HG03280 (cell line): ENCODE data around the gene NTM.

Source experiments
- ATAC-seq: cut with Tn5 transposase; IDR thresholded peaks from one replicate; pipeline ENCODE4 v1.9.1; 2021; ENCODE audit warnings: mild to moderate bottlenecking, moderate library complexity; ENCODE audit not compliant: unreplicated experiment

The NTM gene

GRCh38 chr11:131695889-131696429 is 325.5 kb downstream of the NTM start:
- ATAC-seq: no peak

DNA sequence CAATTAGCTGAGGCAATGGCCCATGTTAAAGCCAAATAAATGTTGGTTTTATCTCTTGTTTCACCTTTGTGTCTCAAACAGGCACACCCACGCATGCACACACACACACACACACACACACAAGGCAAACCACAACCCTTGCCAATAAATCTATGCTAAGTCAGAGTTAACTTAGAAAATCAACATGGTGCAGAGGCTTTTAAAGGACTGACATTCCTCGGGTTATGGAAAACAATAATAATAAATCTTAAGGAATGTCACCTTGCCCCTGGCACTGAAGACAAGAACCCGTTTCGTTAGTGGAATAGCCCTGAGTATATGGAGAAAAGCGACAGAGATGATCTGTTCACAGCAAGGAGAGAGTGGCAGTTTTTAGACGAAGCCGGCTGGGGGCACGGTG is 326.3 kb downstream of the NTM start:
- no peak for ATAC-seq

GRCh38 chr11:131703311-131703710 is 332.9 kb downstream of the NTM start:
- ATAC-seq: no peak

DNA sequence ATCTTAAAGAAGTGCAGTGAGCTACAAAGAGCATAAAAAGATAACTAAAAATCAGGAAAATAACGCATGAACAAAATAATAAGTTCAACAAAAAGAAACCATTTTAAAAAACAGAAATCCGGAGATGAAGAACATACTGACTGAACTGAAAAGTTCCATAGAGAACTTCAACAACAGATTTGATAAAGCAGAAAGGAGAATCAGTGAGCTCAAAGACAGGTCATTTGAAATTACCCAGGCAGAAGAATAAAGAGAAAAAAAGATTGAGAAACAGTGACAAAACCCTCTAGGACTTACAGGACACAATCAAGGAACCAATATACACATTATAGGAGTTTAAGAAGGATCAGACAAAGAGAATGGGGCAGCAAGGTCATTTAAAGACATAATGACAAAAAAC is 334.3 kb downstream of the NTM start:
- ATAC-seq: no peak

- no peak for ATAC-seq
Measured at GRCh38 chr11:131710511-131710910, 340.1 kb downstream of the NTM start.

GRCh38 chr11:131712897-131713296 is 342.5 kb downstream of the NTM start:
- ATAC-seq: no peak

DNA sequence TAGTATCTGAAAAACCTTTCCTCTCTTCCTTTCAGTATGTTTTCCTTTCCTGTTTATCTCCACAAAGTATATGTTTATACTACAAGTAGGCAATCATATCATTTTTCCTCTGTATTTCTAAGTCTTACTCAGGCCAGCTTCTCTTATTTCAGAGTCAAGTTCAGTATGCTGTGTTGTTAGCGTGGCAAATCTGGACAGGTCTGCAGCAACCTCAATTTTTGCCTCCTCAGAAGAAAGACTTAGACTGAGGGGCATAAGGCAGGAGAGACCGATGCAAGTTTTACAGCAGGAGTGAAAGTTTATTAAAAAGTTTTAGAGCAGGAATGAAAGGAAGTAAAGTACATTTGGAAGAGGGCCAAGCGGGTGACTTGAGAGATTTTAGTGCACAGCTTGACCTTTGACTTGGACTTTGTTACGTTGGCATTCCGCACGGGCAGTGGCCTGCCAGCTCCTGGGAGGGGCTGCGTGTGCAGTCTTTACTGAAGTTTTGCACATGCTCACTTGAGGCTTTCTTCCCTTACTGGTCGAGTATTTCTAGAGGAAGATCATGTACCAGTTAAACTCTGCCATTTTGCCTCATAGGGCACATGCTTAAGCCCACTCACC is 343.2 kb downstream of the NTM start:
- ATAC-seq: no peak

DNA sequence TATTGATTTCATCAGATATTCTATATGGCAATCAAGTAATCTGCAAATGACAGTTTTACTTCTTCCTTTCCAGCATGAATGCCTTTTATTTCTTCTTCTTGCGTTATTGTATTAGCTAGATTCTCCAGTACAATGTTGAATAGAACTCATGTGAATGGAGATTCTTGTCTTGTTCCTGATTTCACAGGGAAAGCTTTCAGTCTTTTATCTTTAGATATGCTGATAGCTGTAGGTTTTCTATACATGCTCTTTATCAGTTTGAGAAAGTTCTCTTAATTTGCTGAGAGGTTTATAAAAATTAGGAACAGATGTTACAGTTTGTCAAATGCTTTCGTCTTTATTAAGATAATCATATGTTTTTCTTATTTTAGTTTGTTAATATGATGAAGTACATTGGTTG is 347.2 kb downstream of the NTM start:
- ATAC-seq: no peak

GRCh38 chr11:131723088-131723487 is 352.7 kb downstream of the NTM start:
- ATAC-seq: no peak

GRCh38 chr11:131724436-131724975 is 354.1 kb downstream of the NTM start:
- ATAC-seq: no peak

GRCh38 chr11:131734871-131735270 is 364.5 kb downstream of the NTM start:
- ATAC-seq: no peak

DNA sequence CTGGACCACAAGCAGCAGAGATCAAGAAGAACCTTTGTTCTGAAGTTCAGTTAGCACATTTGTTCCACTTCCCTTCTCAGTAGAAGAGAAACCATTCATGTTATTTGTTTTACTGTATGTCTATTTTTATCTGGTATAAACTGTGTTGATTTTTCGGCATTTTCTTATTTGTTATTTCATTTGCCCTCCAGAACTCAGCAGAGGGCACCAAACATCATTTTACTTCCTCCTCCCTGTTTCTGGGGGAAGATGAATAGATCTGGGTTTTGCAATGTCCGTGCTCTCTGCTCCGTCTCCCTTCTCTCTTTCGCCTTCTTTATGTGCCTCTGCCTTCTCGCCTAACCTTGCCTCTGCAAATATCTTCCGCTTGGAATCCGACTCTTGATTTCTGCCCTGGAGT is 366.9 kb downstream of the NTM start:
- ATAC-seq: no peak

GRCh38 chr11:131739243-131739882 is 368.9 kb downstream of the NTM start:
- no peak for ATAC-seq

DNA sequence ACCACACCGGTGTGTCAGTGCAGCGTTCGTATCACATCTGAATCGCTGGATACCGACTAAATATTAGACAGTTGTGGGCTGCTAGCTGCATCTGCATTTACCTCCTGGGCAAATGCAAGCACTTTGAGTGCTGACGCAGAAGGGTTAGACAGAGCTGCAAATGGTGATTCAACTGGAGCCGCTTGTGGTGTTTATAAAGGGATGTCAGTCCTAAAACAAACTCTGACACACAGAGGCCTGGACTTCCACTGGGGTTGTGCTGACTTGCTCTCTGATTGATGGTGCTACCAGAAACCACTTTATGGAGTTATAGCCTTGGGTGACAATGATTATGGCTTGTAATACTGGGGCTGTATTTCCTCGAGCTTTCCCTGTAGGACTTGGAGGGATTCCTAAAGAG is 374.4 kb downstream of the NTM start:
- ATAC-seq: no peak

GRCh38 chr11:131745405-131745804 is 375.0 kb downstream of the NTM start:
- ATAC-seq: no peak

- ATAC-seq: no peak
Measured at GRCh38 chr11:131746201-131746600, 375.8 kb downstream of the NTM start.

GRCh38 chr11:131748151-131749050 is 378.0 kb downstream of the NTM start:
- ATAC-seq: no peak

DNA sequence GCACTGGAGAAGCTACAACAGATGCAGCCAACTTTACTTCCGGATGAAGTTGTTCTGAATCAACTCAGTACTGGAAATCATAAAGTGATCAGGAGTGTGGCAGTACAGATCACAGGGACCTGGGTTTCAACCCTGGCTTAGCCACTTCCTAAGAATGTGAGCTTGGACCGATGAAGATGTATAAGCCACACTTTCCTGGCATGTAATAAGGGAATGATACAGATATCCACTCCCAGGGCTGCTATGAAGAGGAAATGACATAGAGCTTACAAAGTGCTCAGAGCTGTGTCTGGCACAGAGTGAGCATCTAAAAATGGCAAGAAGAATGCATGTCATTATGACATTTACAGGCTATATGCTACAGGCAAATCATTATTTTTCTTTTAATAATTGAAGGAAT is 378.7 kb downstream of the NTM start:
- no peak for ATAC-seq

DNA sequence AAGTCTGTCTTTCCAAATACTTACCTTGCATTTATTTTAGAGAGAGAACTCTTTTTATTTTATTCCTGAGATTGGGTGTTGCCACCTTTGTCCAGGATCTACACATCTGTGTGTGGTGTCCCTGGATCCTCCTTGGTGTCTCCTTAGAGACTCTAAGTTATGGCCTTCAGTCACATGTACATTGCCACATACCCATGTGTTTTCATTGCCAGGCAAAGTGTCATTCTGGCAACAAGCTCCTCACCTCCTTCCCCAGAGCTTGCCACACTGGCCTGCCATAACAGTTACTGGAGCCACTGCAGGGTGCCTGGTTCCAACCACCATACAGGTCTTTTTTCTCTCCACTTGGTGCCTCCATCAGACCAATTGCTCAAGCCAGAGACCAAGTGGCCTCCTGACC is 379.7 kb downstream of the NTM start:
- no peak for ATAC-seq

- no peak for ATAC-seq
Measured at GRCh38 chr11:131750692-131751091, 380.3 kb downstream of the NTM start.

DNA sequence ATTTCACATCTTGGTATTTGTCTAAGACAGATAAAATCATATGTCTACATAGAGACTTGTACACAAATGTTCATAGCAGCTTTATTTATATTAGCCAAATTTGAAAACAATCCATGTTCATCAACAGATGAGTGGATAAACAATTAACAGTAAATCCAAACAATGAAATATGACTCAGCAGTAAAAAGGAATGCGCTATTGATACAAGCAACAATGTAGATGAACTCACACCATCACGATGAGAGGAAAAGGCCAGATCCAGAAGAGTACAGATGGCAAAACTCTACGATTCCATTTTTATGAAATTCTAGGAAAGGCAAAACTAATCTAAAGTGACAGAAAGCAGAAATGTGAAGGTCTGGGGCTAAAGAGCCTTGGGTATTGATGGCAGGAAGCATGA is 384.3 kb downstream of the NTM start:
- ATAC-seq: no peak
